OCI-LY1 (cell line): ENCODE results near the gene ALDH3B1.

ENCODE experiments used
- H2AFZ ChIP-seq: fragments of 200-600 bp; sonication (generic), shearing (Covaris generic); 2 replicates; pipeline ENCODE4 v1.6.0; 2014; ENCODE audit warnings: antibody characterized with exemption, mild to moderate bottlenecking, low read length
- H3F3A ChIP-seq: fragments of 200-600 bp; sonication (generic), shearing (Covaris generic); 2 replicates; pipeline ENCODE4 v1.6.0; 2014; ENCODE audit warnings: mild to moderate bottlenecking, antibody characterized with exemption, low read length, moderate library complexity; ENCODE audit not compliant: insufficient read depth
- H3K27ac ChIP-seq: fragments of 200-600 bp; sonication (generic); 2 replicates; pipeline ENCODE4 v1.5.1; 2014; ENCODE audit warnings: low read length, mixed run types, mild to moderate bottlenecking, low read depth; ENCODE audit not compliant: poor library complexity, severe bottlenecking
- H3K27me3 ChIP-seq: fragments of 200-600 bp; sonication (generic); 2 replicates; pipeline ENCODE4 v1.6.0; 2014; ENCODE audit warnings: antibody characterized with exemption, mild to moderate bottlenecking, low read length, moderate library complexity; ENCODE audit not compliant: insufficient read depth
- H3K36me3 ChIP-seq: fragments of 200-600 bp; sonication (generic); 2 replicates; pipeline ENCODE4 v1.6.1; 2014; ENCODE audit warnings: mild to moderate bottlenecking, antibody characterized with exemption, low read length, moderate library complexity, mixed read lengths; ENCODE audit not compliant: insufficient read depth
- H3K4me1 ChIP-seq: fragments of 200-600 bp; sonication (generic); 2 replicates; pipeline ENCODE4 v1.5.1; 2014; ENCODE audit warnings: mild to moderate bottlenecking, low read length, moderate library complexity; ENCODE audit not compliant: insufficient read depth, severe bottlenecking
- H3K4me2 ChIP-seq: fragments of 200-600 bp; sonication (generic), shearing (Covaris generic); 2 replicates; pipeline ENCODE4 v1.6.1; 2014; ENCODE audit warnings: low read length
- H3K4me3 ChIP-seq: fragments of 200-600 bp; sonication (generic); 2 replicates; pipeline ENCODE4 v1.5.1; 2014; ENCODE audit warnings: low read length, low read depth, mild to moderate bottlenecking, mixed read lengths; ENCODE audit not compliant: poor library complexity, severe bottlenecking
- H3K79me2 ChIP-seq: fragments of 200-600 bp; shearing (Covaris generic); 2 replicates; pipeline ENCODE4 v1.6.1; 2016; ENCODE audit warnings: mixed run types, low read length, mixed read lengths; ENCODE audit not compliant: insufficient read depth
- H3K9ac ChIP-seq: fragments of 200-600 bp; sonication (generic), shearing (Covaris generic); 2 replicates; pipeline ENCODE4 v1.6.1; 2014; ENCODE audit warnings: mild to moderate bottlenecking, low read length, mixed read lengths
- H3K9me2 ChIP-seq: fragments of 200-600 bp; sonication (generic), shearing (Covaris generic); 2 replicates; pipeline ENCODE4 v1.6.1; 2014; ENCODE audit warnings: low read depth, mild to moderate bottlenecking, low read length, mixed read lengths
- H3K9me3 ChIP-seq: fragments of 200-600 bp; shearing (Covaris generic); 2 replicates; pipeline ENCODE4 v1.6.1; 2014; ENCODE audit warnings: low read length, mixed read lengths
- H4K20me1 ChIP-seq: fragments of 200-600 bp; sonication (generic), shearing (Covaris generic); 2 replicates; pipeline ENCODE4 v1.6.0; 2016; ENCODE audit warnings: mild to moderate bottlenecking, low read length; ENCODE audit not compliant: insufficient read depth
- EZH2 ChIP-seq: fragments of 200-600 bp; sonication (generic), shearing (Covaris generic); IDR thresholded peaks from 2 replicates; pipeline ENCODE4 v1.8.0; 2017; ENCODE audit warnings: borderline replicate concordance, mixed run types, mild to moderate bottlenecking, antibody characterized with exemption, low read length, moderate library complexity, mixed read lengths
- TF ChIP-seq, protein P1 (sequence below): fragments of 200-600 bp; sonication (generic), shearing (Covaris generic); IDR thresholded peaks from 2 replicates; pipeline ENCODE4 v1.5.1; 2017; ENCODE audit warnings: mild to moderate bottlenecking, antibody characterized with exemption, low read length, moderate library complexity, mixed read lengths

Gene ALDH3B1

DNA sequence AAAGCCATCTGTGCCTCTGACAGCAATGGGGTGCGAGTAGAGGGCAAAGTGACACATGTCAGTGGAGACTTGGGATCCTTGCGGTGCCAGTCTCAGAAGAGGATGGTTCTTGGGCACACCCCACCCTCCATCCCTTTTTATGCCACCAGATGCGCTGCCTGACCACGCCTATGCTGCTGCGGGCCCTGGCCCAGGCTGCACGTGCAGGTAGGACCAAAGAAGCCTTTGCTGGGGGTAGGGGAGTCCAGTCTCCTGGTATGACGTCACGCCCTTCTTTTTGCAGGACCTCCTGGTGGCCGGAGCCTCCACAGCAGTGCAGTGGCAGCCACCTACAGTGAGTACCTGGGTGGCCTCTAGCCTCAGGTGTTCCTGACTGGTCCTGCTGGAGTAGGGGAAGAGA lies 21.9 kb downstream of the ALDH3B1 start:
- Histone ChIP-seq H3K4me2 (peak overlapping the region; percentile 94), H3K27me3 (no peaks in the 10 kb centered on the region), H3K4me1 (peaks cover 23% of the 10 kb centered on the region), H3K36me3 (peaks cover 24% of the 10 kb centered on the region; the same call in 1 of the 2 replicates), H3K27ac (no peak overlapping the region), H3K79me2 (no peaks in the 10 kb centered on the region), H4K20me1 (no peaks in the 10 kb centered on the region), H3K4me3 (peak overlapping the region; percentile 85), H3K9ac (peak overlapping the region; percentile 98; the same call in 1 of the 2 replicates), H2AFZ (no peak overlapping the region), H3F3A (no peaks in the 10 kb centered on the region), H3K9me3 (no peaks in the 10 kb centered on the region), H3K9me2 (no peaks in the 10 kb centered on the region)
- TF ChIP-seq EZH2 = no peak
- TF ChIP-seq, protein P1, sequence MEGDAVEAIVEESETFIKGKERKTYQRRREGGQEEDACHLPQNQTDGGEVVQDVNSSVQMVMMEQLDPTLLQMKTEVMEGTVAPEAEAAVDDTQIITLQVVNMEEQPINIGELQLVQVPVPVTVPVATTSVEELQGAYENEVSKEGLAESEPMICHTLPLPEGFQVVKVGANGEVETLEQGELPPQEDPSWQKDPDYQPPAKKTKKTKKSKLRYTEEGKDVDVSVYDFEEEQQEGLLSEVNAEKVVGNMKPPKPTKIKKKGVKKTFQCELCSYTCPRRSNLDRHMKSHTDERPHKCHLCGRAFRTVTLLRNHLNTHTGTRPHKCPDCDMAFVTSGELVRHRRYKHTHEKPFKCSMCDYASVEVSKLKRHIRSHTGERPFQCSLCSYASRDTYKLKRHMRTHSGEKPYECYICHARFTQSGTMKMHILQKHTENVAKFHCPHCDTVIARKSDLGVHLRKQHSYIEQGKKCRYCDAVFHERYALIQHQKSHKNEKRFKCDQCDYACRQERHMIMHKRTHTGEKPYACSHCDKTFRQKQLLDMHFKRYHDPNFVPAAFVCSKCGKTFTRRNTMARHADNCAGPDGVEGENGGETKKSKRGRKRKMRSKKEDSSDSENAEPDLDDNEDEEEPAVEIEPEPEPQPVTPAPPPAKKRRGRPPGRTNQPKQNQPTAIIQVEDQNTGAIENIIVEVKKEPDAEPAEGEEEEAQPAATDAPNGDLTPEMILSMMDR = no peak

DNA sequence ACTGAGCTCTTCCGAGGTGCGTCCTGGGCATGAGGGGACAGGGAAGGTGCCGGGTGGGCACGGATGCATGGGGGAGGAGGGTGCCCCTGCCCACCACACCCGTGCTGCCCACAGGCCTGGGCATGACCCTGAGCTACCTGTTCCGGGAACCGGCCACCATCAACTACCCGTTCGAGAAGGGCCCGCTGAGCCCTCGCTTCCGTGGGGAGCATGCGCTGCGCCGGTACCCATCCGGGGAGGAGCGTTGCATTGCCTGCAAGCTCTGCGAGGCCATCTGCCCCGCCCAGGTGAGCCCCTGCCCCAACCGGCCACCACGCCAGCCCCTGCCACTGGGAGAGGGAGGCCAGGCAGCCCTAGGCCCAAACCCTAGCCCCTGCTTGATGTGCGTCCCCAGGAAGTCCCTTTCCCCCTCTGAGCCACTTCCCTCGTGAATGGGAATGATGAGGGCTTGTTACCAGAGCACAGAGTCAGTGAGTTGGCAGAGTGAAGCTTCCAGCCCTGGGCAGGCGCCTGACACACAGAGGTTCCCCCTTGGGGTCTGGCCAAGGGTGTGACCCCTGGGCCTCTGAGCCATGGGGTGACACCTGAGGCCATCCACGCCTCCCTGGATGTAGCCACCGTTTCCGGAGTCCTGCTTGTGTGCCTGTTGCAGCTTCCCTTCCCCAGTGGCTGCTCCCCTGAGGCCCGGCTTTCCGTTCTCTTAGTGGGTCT lies 23.0 kb downstream of the ALDH3B1 start:
- Histone ChIP-seq H2AFZ (no peak overlapping the region), H3K27ac (no peak overlapping the region), H3K9ac (no peak overlapping the region), H3K36me3 (peaks cover 24% of the 10 kb centered on the region; the same call in 1 of the 2 replicates), H3K4me1 (peaks cover 25% of the 10 kb centered on the region), H3K9me2 (no peaks in the 10 kb centered on the region), H3K79me2 (no peaks in the 10 kb centered on the region), H3K4me2 (no peak overlapping the region), H3F3A (no peaks in the 10 kb centered on the region), H3K27me3 (no peaks in the 10 kb centered on the region), H4K20me1 (no peaks in the 10 kb centered on the region), H3K9me3 (no peaks in the 10 kb centered on the region), H3K4me3 (no peak overlapping the region)
- no peak for TF ChIP-seq EZH2
- TF ChIP-seq, protein P1 = no peak

DNA sequence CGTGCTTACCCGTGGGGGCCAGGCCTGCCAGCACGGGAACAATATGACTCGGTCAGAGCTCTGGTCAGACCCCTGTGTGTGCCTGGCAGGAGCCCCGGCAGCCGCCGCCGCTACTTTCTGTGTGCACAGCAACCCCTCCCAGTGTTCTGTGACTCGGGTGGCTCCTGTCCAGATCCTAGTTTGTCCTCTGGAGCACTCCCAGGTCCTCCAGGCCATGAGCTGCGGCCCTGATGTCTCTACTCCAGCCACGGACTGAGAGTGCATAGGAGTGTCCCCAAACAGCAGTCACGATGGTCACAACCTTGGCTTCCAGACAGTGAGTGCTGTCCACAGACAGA lies 23.6 kb downstream of the ALDH3B1 start:
- peaks cover 30% of the 10 kb centered on the region for H3K4me1 ChIP-seq
- no peak overlapping the region for H3K27ac ChIP-seq
- no peak overlapping the region for H3K9ac ChIP-seq
- H3K36me3 ChIP-seq = peaks cover 24% of the 10 kb centered on the region; the same call in 1 of the 2 replicates
- H2AFZ ChIP-seq = no peak overlapping the region
- no peaks in the 10 kb centered on the region for H3K9me2 ChIP-seq
- no peaks in the 10 kb centered on the region for H3K9me3 ChIP-seq
- H3F3A ChIP-seq = no peaks in the 10 kb centered on the region
- H3K27me3 ChIP-seq = no peaks in the 10 kb centered on the region
- TF ChIP-seq, protein P1 = no peak
- no peak for TF ChIP-seq EZH2
- no peak overlapping the region for H3K4me2 ChIP-seq
- no peak overlapping the region for H3K4me3 ChIP-seq
- H4K20me1 ChIP-seq = no peaks in the 10 kb centered on the region
- H3K79me2 ChIP-seq = no peaks in the 10 kb centered on the region
